K562 (cell line): ENCODE results near the gene KIF26B.

ENCODE experiments used
- ATF2 ChIP-seq: sonication (generic); formaldehyde crosslinking; IDR thresholded peaks from 2 replicates; pipeline ENCODE4 v1.8.1; 2022; ENCODE audit warnings: missing genetic modification reagents
- CBX5 ChIP-seq: IDR thresholded peaks from 2 replicates; pipeline ENCODE4 v1.6.1; 2014; ENCODE audit warnings: low read depth, borderline replicate concordance
- CHD7 ChIP-seq: fragments of 200-600 bp; sonication (generic); IDR thresholded peaks from one replicate; pipeline ENCODE4 v1.6.1; 2012; ENCODE audit warnings: mild to moderate bottlenecking, low read depth, low read length, inconsistent platforms
- ELK1 ChIP-seq: sonication (generic); formaldehyde crosslinking; IDR thresholded peaks from 2 replicates; pipeline ENCODE4 v1.8.1; 2022; ENCODE audit warnings: missing genetic modification reagents
- ETS2 ChIP-seq: IDR thresholded peaks from 2 replicates; pipeline ENCODE4 v1.6.1; 2016; ENCODE audit warnings: borderline replicate concordance, missing genetic modification characterization, mild to moderate bottlenecking, moderate library complexity, missing compliant biosample characterization; ENCODE audit not compliant: poor library complexity, severe bottlenecking
- MAFF ChIP-seq: IDR thresholded peaks from 2 replicates; pipeline ENCODE4 v1.6.1; 2012; ENCODE audit warnings: low read length, improper control_type of control experiment
- POLR2A ChIP-seq: fragments of 450-650 bp; conservative IDR thresholded peaks from 2 replicates; pipeline ENCODE4 v1.6.1; 2016
- RNF2 ChIP-seq: sonication (generic); IDR thresholded peaks from 2 replicates; pipeline ENCODE4 v1.6.1; 2016
- SOX6 ChIP-seq: fragments of 450-650 bp; IDR thresholded peaks from 2 replicates; pipeline ENCODE4 v1.6.1; 2014; ENCODE audit warnings: mild to moderate bottlenecking
- YBX1 ChIP-seq: fragments of 450-650 bp; IDR thresholded peaks from 2 replicates; pipeline ENCODE4 v1.7.1; 2016; ENCODE audit warnings: mild to moderate bottlenecking
- ZFP36 ChIP-seq: fragments of 150-350 bp; IDR thresholded peaks from 2 replicates; pipeline ENCODE4 v1.6.1; 2018; ENCODE audit warnings: low read length, low read depth; ENCODE audit not compliant: partially characterized antibody

GRCh38 chr1:245549996-245550719 is 395.4 kb downstream of the KIF26B start:
- TF ChIP-seq MAFF (no peak), CHD7 (no peak), ELK1 (no peak), YBX1 (no peak), SOX6 (no peak), ZFP36 (no peak), ETS2 (tag) (no peak), RNF2 (no peak), POLR2A (no peak), CBX5 (no peak), ATF2 (CRISPR knock-in tag) (no peak)
